A673 (cell line): Measurements from ENCODE around the gene NUP93. TPM values are rescaled to one million over a fixed set of nuclear protein-coding genes. Genes with fewer than 3 reads are reported as not detected.
"Not testable (repeated sequence)": the region's sequence is repeated elsewhere in the genome, so short reads cannot be mapped to it uniquely, and the experiment has no call there.

Experiments
- BruUV-seq: library from RNA; stranded (reverse); fragments of 400-500 nt; replicated peaks from 2 replicates; lab custom pipeline; 2021; lab: Mats Ljungman, UMichigan
- CTCF ChIA-PET: fragments of 300-600 bp; sonication (Branson Sonifier 250); formaldehyde crosslinking; loops from one replicate; lab custom pipeline; 2022; ENCODE audit warnings: antibody characterized with exemption; lab: Charles Lee
- POLR2A ChIA-PET: fragments of 300-600 bp; sonication (Branson Sonifier 250); formaldehyde crosslinking; loops from one replicate; lab custom pipeline; 2022; ENCODE audit warnings: antibody characterized with exemption; ENCODE audit not compliant: low non-redundant PET; lab: Charles Lee
- DNase-seq: peaks from one replicate; pipeline ENCODE4 v3.0.0-alpha.2; 2015; ENCODE audit warnings: low spot score
- H3K27ac ChIP-seq: fragments of 200-600 bp; sonication (generic); 2 replicates; pipeline ENCODE4 v1.5.1; 2016; ENCODE audit warnings: mixed run types, low read depth, mild to moderate bottlenecking, mixed read lengths, antibody characterized with exemption, low read length; ENCODE audit not compliant: poor library complexity, severe bottlenecking
- H3K27me3 ChIP-seq: fragments of 200-600 bp; sonication (generic); replicated peaks from 2 replicates; pipeline ENCODE4 v1.6.1; 2017; ENCODE audit warnings: mixed run types, low read depth, mild to moderate bottlenecking, mixed read lengths, antibody characterized with exemption, low read length; ENCODE audit not compliant: insufficient read depth, poor library complexity
- H3K36me3 ChIP-seq: fragments of 200-600 bp; sonication (generic); 2 replicates; pipeline ENCODE4 v1.6.1; 2016; ENCODE audit warnings: mixed run types, mild to moderate bottlenecking, mixed read lengths, antibody characterized with exemption, low read length; ENCODE audit not compliant: insufficient read depth, poor library complexity, severe bottlenecking
- H3K4me1 ChIP-seq: fragments of 200-600 bp; sonication (generic); 2 replicates; pipeline ENCODE4 v1.6.1; 2017; ENCODE audit warnings: mixed run types, mild to moderate bottlenecking, mixed read lengths, antibody characterized with exemption, low read length; ENCODE audit not compliant: insufficient read depth, poor library complexity, severe bottlenecking
- H3K4me3 ChIP-seq: fragments of 200-600 bp; sonication (generic); 2 replicates; pipeline ENCODE4 v1.5.1; 2016; ENCODE audit warnings: low read depth, mixed run types, mild to moderate bottlenecking, mixed read lengths, low read length; ENCODE audit not compliant: poor library complexity, severe bottlenecking
- H3K9me3 ChIP-seq: fragments of 200-600 bp; sonication (generic); 2 replicates; pipeline ENCODE4 v1.6.1; 2016; ENCODE audit warnings: mixed run types, low read depth, mild to moderate bottlenecking, mixed read lengths, antibody characterized with exemption, low read length; ENCODE audit not compliant: poor library complexity, severe bottlenecking
- CTCF ChIP-seq: fragments of 300-800, 200-600 bp; sonication (generic); conservative IDR thresholded peaks from 2 replicates; pipeline ENCODE4 v1.5.1; 2017; ENCODE audit warnings: low read depth, mild to moderate bottlenecking, antibody characterized with exemption, low read length, moderate library complexity, mixed read lengths
- EZH2 ChIP-seq: fragments of 200-600 bp; sonication (generic); IDR thresholded peaks from 2 replicates; pipeline ENCODE4 v1.6.1; 2017; ENCODE audit warnings: borderline replicate concordance, low read depth, mild to moderate bottlenecking, mixed read lengths, antibody characterized with exemption, low read length; ENCODE audit not compliant: poor library complexity, severe bottlenecking
- intact Hi-C: fragments of 100-400 bp; cut with micrococcal nuclease; formaldehyde crosslinking; loops from one replicate; pipeline ENCODE4 v1.10.0; 2022; ENCODE audit not compliant: unreplicated experiment
- total RNA-seq: library from RNA; stranded (reverse); gene quantifications from 2 replicates; pipeline ENCODE4 v1.2.3, GENCODE V29; 2021

The NUP93 gene
- total RNA-seq, 1 experiment from 2014 or later: 155 TPM

DNA sequence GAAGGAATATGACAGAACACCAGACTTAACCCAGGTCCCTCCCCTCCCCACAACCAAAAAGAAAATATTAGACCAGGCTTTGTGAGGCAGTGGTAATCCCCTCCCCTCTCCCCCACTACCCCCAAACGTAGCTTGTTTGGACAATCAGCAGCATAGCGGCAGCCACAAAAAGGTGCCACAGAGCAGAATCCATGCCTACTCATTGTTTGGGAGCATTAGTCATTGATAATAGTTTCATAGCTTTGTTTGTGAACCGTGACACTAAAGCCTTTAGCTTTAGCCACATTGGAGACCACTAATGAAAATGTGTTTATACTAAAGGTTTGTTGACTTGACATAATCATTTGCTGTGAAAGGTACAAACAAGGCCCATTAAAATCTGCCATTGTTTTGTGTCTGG is 65.1 kb downstream of the NUP93 start:
- H3K4me1 ChIP-seq: peaks cover 13% of the 10 kb centered on the region
- TF ChIP-seq CTCF (no peak), EZH2 (no peak)
- no peak for DNase-seq
- H3K9me3 ChIP-seq: no peaks in the 10 kb centered on the region
- H3K4me3 ChIP-seq: no peak overlapping the region
- intact Hi-C loops: no loop called here
- no TSS peak for BruUV-seq
- POLR2A ChIA-PET: interaction anchor here (0.7 kb wide), 1 partner anchor 20 kb away, joined by 3 read pairs; no protein-coding TSS in a partner anchor
- H3K27me3 ChIP-seq: no peaks in the 10 kb centered on the region
- no peak overlapping the region for H3K27ac ChIP-seq
- H3K36me3 ChIP-seq: no peaks in the 10 kb centered on the region
- CTCF ChIA-PET: interaction anchor here (0.6 kb wide), 1 partner anchor 35 kb away, joined by 7 read pairs; no protein-coding TSS in a partner anchor

- H3K27me3 ChIP-seq, intact Hi-C loops, H3K27ac ChIP-seq, DNase-seq, CTCF ChIA-PET, BruUV-seq, POLR2A ChIA-PET, H3K36me3 ChIP-seq, H3K9me3 ChIP-seq, H3K4me3 ChIP-seq: not testable (repeated sequence)
- H3K4me1 ChIP-seq: peaks cover 13% of the 10 kb centered on the region
These were observed 67.1 kb downstream of the NUP93 start for GRCh38 chr16:56797038-56797437.

- ChIA-PET POLR2A (no interaction called here), CTCF (no interaction called here)
- Histone ChIP-seq H3K36me3 (no peaks in the 10 kb centered on the region), H3K4me3 (no peak overlapping the region), H3K4me1 (peaks cover 9% of the 10 kb centered on the region), H3K9me3 (no peaks in the 10 kb centered on the region), H3K27me3 (no peaks in the 10 kb centered on the region), H3K27ac (no peak overlapping the region)
- no TSS peak for BruUV-seq
- intact Hi-C loops: no loop called here
- DNase-seq: no peak
- TF ChIP-seq CTCF (no peak), EZH2 (no peak)
These were observed 67.9 kb downstream of the NUP93 start for GRCh38 chr16:56797861-56798260.

- Histone ChIP-seq H3K4me1 (no peaks in the 10 kb centered on the region), H3K27ac (no peak overlapping the region), H3K36me3 (no peaks in the 10 kb centered on the region), H3K4me3 (no peak overlapping the region), H3K9me3 (no peaks in the 10 kb centered on the region), H3K27me3 (no peaks in the 10 kb centered on the region)
- no peak for DNase-seq
- ChIA-PET CTCF (no interaction called here), POLR2A (no interaction called here)
- BruUV-seq: no TSS peak
- TF ChIP-seq EZH2 (no peak), CTCF (no peak)
- intact Hi-C loops: no loop called here
These were observed 69.0 kb downstream of the NUP93 start for GRCh38 chr16:56798955-56799354.
